Posterior cingulate gyrus (tissue), 11 donors: Measurements from ENCODE around the gene CXCL5.
"Not testable (repeated sequence)": the region's sequence is repeated elsewhere in the genome, so short reads cannot be mapped to it uniquely, and the experiment has no call there.

ENCODE experiments used
- DNase-seq, 10 donors: peaks; one replicate each; pipeline versions ENCODE4 v3.0.0 to v3.0.0-alpha.2; 2020 to 2021; ENCODE audit warnings: mixed read lengths in 3 of 10
- intact Hi-C: fragments of 100-400 bp; cut with DNase I; formaldehyde crosslinking; loops from one replicate; pipeline ENCODE4 v1.15.1; 2023

Gene CXCL5

DNA sequence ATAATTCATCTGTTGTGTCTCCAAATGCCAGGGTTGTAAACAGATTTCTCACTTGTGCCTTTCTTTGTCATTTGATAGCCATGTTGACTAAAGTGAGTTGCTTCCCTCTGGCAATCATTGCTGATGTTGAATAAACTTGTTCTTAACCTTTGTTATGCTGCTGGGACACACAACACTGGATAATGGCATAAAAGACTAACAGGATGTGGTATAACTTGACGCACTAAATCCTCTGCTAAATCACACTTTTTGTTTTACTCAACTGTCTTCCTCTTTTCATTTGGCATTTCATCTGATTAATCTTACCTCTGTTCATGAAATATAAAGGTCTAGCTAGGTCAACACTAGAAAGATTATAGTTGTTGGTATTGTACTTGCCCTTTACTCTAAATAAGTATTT, 17.6 kb upstream of the CXCL5 start:
- intact Hi-C loops = no loop called here
- no peak for DNase-seq

DNA sequence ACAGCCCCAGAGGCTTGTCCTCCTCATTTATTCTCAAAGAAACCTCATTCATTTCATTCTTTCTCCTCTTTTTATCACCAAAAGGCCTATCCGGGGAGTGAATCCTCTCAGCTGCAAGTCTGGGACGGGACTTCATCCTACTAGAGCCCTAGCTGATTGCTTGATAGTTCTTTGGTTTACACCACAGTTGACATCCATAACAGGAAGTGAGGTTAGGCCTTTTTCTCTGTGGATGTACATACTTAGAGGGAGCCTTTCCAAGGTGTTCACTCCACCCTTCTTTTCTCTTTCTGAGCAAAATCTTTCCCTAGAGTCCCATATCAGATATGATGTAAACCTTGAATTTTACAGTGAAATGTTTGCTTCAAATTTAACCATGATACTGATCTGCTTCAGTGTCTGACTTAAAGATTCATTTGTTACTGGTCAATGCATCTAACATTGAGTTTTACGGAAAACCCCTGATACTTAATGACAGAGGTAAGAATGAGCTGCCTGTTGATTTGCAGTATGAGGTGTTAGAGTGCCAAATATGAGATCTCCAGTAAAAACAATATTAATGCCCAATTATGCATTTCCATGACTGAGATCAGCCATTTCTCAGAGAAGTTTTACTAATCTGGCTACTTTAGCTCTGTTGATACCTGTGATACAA, 16.8 kb upstream of the CXCL5 start:
- no peak for DNase-seq
- intact Hi-C loops = no loop called here

DNA sequence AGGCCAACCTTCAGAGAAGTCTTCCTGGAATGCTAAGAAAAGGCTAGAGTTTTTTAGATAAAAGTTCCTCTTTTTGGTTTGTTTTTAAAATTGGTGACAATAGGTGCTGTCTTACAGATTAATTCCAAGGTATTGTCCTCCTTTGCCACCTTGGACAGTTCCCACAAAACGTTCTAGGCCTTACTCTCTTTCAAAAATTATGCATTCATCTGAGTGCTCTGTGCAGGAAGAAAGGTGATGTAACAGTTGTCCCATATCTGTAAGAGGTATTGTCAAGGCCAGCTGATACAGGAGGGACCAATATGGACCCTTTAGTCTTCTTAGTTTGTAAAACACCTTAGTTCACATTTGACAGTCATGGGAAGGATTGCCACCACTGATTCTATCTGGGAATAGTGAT, 15.9 kb upstream of the CXCL5 start:
- no peak for DNase-seq
- intact Hi-C loops = no loop called here

DNA sequence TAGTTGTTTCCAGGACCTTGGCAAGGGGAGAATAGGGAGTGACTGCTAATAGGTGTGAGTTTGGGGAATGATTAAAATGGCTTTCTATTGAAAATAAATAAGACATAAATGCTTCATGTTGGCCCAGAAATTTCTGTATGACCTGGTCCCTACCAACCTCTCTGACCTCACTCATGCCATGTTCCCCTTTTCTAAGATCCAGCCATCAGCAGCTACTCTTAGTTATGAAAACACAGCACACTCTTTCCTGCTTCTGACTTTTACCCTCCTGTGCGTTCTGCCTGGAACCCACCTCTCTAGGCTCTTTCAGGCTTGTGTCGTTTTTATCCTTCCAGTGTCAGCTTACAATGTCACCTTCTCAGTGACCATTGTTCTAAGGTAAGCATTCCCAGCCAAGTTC, 14.8 kb upstream of the CXCL5 start:
- intact Hi-C loops = no loop called here
- no peak for DNase-seq

DNA sequence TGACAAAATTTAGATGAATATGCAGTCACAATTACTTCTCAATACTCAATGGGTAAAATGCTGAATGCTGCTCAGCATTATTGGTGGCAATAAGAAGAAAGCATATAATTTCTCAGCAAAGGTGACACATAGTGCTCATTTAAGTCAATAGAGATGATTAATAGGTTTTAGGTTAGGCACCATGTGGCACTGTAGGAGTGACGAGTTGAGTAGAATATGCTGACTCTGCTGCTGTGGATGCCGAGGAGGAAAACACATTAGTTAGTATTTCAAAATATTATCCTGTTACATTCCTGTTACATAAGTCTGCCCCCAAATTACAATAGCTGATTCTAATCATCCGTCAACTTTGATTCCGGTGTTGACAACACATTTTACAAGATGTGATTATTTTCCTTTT, 13.7 kb upstream of the CXCL5 start:
- no peak for DNase-seq
- intact Hi-C loops = no loop called here

DNA sequence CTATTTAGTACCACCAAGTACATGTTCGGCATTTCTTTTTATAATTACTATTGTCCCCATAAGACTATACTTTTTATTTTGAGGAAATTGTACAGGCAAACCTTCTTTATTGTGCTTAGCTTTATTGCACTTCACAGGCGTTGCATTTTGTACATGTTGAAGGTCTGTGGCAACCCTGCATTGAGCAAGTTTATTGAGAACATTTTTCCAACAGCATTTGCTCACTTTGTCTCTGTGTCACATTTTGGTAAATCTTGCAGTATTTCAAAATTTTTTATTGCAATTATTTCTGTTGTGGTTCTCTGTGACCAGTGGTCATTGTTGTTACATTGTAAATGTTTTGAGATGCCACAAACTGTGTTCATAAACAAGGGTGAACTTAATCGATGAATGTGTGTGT, 10.8 kb upstream of the CXCL5 start:
- intact Hi-C loops = no loop called here

DNA sequence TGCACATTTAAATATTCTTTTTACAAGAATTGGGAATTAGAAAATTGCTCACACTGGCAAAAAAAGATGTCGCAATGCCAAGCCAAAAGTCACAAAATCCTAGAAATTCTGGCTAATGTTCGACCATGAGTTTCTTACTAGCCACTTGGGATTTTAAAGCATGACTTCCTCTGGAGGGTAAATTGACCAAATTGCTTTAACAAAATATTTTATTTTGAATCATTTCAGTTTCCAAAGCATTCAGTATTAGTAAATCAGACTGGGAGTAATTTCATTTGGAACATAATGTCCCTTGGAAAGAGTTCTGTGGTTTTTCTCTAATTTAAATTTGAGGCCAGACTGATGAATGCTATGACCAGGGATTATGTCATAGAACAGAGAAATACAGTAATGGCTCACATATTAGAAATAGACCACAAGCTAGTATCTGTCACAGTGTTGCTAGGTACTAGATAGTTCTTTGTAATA, 7.6 kb upstream of the CXCL5 start:
- intact Hi-C loops = no loop called here
- DNase-seq = no peak

More for the DNA sequence above, 10.8 kb upstream of the CXCL5 start:
- DNase-seq = no peak

DNA sequence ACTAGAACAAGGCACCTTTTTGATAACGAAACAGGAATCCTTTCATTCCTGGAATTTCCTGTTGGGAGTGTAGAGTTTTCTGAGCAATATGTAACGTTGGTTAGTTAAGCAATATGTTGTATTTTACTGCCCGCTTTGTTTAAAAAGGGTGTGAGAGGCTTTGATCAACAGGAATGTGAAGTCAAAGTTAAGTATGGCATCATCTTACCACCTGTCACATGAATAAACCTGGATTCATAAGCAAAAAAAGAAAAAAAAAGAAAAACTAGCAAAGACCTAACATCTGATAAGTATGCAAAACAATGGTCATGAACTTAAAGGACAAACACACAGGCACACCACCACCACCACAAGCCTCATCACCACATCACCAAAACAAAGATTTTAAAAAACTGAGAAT, 7.1 kb upstream of the CXCL5 start:
- intact Hi-C loops = no loop called here
- DNase-seq = no peak

DNA sequence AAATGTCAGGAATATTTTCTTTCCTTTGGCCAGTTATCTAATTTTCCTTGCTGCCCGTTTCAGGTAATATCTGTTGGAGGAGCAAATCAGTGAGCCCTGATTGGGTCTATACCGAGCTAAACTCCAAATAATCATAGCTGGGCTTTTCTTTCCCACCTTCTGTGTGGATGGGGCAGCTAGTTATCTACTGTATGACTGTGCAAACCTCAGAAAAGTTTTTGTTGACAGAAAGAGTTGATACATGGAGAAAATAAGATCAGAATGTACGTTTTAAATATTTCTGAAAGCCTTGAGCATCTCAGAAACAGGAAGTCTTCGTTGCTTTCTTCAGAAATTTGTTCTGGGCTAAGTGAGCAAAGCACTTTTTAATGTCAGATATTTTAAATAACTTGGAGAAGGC, 6.2 kb upstream of the CXCL5 start:
- DNase-seq = no peak

DNA sequence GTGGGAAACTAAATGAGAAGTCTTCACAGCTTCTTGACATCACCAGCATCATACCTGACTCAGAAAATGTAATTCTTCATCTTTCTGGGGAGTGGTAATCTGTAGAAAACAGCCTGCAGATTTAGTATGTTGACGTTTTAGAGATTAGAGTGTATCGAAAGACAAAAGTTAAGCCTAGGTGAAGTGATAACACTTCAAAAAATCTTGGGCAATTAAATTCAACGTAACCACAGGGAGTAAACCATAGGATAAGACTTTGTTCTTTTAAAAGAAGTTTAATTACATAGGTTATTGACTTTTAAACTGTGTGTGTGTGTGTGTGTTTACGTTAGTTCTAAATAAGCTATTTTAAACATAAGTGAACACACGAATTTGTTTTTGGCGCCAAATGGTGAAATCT, 1.8 kb upstream of the CXCL5 start:
- intact Hi-C loops = no loop called here
- DNase-seq = no peak

More for the DNA sequence above, 6.2 kb upstream of the CXCL5 start:
- intact Hi-C loops = no loop called here

DNA sequence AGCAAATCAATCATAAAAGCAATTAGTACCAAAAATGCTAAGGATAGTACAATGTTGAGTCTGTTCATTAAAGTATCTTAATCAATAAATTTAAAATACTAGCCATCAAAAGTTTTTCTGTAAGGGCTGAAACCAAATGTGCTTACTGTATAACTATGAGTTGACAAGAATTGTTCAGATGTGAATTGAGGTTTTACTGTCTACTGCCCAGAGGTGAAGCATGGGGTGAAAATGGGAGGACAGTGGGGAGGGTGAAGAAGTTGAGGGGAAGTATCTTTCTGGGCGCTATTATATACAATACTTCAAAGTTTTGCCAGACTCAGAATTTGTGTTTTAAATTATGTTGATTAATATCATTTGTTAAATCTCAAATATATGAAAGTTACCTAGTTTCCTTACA, 6.4 kb downstream of the CXCL5 start:
- DNase-seq = no peak
- intact Hi-C loops = no loop called here

DNA sequence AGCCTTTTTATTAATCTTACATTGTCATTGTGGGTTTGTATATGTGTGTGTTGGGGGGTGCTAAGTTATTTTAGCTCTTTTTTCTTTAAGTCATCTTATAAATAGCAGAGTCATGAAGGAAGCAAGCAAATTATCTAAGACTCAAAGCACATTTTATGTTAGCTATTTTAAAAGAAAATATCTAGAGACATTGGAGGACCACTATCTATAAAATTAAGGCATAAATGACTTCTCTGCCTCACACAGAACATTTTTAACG, 6.8 kb downstream of the CXCL5 start:
- intact Hi-C loops = no loop called here
- DNase-seq = no peak

DNA sequence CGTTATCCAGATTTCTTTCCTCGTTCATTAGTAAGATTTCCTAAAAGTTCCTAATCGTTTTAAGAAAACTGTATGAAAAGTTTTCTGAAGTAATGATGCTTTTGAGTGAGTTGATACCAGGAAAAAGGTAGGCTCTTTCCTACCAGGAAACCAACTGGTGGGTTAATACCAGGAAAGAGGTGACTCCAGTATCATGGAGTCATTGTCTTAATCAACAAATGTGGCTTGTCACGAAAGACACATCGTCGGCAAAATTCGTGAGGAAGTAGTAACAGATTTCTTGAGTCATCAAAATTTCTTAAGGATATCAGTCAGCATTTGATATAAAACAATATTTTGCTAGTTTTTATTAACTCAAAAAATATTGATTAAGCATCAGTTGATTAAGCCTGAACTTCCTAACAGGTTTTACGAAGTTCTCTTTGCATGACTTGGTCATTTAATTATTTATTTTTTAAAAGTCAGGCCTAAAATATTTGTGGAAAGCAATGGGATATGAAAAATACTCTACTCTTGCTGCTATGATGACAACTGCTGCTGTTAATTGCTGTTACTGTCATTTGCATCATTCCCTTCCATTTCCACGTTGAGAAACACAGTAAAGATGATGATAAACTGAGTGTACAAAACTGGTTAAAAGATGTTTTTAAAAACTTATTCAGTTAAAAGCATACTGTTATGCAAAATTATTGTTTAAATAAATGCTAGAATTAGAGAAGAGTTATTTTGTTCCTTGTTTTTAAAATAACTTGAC, 7.3 kb downstream of the CXCL5 start:
- intact Hi-C loops = no loop called here
- no peak for DNase-seq

DNA sequence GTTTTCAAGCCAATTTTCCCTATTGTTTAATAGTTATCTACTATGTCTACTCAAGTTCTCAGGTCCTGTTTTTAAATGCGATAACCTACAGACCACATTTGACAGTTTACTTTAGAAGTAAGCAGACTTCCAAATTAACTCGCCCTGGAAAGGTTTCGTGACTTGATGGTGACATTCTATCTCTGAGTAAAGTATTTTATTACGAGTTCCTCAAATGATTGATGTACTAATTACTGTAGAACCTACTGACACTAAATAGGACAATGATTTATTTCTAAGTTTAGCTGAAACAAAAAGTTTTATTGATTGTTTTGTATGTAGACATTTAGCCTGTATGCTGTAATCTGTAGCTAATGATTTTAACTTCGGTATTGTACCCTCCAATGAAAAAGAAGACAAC, 8.5 kb downstream of the CXCL5 start:
- no peak for DNase-seq
- intact Hi-C loops = no loop called here

DNA sequence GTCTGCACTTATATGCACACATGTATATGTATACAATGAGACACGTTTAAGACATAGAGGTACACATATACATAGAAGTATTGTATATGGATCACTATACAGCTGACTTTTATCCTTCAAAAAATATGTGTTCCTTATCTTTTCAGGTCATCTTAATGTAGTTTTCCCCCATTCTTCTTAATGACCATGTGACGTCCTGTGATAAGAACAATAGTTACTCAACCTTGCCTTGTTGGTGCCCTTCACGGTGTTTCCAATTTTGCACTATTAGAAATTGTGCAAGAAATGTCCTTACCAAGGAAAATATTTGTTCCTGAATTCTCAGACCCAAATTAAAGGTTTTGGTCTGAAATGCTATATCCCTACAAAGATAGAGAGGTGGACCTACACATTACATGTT, 9.4 kb downstream of the CXCL5 start:
- DNase-seq = no peak
- intact Hi-C loops = no loop called here

DNA sequence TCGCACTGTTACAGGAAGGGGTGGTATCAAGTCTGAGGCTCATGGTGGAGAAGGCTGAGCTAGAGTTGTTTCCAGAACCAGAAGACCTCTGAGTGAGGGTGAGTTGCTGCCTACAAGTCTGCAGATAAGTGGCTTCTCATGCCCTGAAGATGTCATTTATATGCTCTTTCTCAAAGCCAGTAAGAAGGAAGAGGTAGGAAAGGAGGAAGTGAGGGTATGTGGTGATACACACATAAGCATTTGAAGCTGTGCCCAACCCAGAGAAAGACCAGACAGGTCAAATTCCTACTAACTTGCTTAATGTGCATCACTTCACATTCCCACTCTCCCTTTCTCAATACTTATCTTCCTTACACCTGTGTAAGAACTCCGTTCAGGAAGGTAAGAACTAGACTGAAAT, 10.4 kb downstream of the CXCL5 start, which contains the start of gene PPBP:
Gene PPBP (minus strand): TSS at position 130 of the 400 bp plus-strand sequence. CDS start 87 bp downstream, at position 43.
- intact Hi-C loops = no loop called here
- DNase-seq = no peak

DNA sequence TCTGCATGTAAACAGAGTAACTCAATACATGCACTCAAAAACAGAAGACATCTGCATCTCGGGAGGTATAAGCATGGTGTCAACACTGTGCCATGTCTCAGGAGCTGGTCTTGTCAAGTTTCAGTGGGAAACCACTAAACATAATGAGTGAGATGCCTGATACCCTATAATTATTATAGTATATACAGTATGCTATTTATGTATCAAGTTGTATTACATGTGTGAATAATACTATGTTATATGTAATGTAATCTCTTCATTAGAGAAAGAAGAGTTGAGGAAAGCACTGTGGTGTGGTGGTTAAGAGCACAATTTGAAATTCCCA, 13.0 kb downstream of the CXCL5 start:
- no peak for DNase-seq
- intact Hi-C loops = no loop called here

DNA sequence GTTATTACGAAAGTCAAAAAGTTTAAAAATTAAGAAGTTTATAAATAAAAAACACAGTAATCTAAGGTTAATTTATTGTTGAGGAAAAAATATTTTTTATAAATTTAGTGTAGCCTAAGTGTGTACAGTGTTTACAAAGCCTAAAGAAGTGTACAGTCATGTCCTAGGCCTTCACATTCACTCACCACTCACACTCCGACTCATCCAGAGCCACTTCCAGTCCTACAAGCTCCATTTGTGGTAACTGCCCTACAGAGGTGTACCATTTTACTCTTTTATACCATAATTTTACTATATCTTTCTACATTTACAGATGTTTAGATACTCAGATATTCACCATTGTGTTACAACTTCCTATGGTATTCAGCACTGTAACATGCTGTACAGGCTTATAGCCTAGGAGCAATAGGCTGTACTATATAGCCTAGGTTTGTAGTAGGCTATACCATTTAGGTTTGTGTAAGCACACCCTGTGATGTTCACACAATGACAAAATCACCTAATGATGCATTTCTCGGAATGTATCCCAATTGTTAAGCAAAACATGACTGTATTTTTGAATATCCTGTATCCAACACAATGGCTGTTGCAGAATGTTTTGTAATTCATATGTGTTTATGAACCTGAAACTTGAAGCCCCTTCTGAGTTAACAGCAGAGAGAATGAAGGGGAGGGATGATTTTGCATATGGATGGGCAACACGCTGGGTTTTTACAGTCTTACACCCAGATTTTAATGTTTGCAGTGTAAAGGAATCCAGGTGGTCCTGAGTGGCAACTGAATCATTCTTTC, 13.5 kb downstream of the CXCL5 start:
- intact Hi-C loops = no loop called here
- DNase-seq = no peak

DNA sequence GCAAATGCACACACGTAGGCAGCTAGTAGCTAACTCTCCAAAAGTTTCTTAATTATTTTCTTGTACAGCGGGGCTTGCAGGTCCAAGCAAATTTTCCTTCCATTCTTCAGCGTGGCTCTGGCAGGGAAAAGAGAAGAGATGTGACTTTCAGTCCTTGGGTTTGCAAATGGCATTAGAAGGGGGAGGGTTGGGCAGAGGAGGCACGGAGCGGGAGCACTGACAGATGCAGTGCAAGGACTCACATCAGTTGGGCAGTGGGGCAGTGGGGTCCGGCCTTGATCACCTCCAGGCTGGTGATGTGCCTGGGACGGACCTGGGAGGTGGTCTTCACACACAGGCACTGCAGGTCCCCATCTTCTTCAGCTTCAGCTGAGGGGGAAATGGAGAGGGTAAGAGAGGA, 17.3 kb downstream of the CXCL5 start:
- DNase-seq, intact Hi-C loops: not testable (repeated sequence)

DNA sequence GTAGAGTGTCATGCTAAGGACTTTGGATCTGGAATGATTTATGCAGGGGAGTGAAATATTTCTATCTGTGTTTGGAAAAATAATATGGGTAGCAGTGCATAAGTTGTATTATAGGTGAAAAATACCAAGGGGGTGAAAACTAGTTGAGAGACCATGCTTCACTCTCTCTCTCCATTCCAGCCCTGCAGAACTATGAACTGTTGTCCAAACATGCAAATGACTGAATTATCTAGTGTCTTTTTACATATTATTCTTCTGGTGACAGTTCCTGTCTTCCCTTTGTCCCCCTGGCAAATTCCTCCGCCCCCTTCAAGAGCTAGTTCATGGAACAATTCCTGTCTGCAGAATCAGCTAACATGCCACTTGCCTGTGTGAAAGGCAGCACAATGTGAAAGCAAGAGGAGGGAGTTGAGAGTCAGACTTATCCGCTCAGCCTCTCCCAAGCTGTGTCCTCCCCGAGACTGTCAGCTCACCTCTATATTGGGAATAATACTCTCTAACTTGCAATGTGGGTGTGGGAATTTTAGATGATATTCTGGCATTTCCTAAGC, 19.0 kb downstream of the CXCL5 start:
- intact Hi-C loops = no loop called here
- DNase-seq = no peak

DNA sequence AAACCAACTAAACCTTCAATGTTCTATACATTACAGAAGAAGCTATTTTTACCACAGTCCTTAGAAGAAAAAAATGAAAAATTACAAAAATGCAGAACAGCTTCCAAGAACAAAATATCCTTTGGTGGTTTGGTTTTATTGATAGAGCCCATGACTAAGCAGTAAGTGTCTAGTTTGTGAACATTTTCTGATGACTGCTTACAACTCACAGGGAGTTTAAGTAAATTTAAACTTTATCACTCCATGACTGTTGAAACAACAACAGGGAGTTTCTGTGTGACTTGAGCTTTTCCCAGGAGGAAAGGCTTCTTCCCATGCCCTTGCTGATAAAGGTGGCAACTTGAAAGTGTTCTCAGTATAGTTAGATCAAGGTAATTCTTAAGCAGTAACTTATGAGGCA, 19.6 kb downstream of the CXCL5 start:
- no peak for DNase-seq
- intact Hi-C loops = no loop called here

DNA sequence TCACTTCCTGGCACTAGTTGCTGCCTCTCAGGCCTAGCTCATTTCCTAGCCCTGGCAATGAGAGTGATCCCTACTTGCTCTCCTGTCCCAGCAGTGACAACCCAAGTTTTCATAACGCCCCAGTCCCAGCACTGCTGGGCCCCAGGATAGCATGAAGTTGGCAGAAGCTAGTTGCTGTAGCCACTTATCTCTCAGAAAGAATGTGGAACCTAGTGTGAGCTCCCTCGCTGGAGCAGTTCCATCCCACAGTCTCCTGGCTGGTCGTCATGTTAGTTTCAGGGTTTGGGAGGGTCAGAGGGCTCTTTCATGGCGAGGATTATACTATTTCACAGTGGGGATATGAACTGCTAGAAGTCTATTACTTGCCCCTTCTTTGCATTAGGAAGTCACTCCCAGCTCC, 21.8 kb downstream of the CXCL5 start:
- intact Hi-C loops = no loop called here
- no peak for DNase-seq
